ENCODE data around the gene NOTCH4.
"Not testable (repeated sequence)": the region's sequence is repeated elsewhere in the genome, so short reads cannot be mapped to it uniquely, and the experiment has no call there.

NOTCH4 gene

DNA sequence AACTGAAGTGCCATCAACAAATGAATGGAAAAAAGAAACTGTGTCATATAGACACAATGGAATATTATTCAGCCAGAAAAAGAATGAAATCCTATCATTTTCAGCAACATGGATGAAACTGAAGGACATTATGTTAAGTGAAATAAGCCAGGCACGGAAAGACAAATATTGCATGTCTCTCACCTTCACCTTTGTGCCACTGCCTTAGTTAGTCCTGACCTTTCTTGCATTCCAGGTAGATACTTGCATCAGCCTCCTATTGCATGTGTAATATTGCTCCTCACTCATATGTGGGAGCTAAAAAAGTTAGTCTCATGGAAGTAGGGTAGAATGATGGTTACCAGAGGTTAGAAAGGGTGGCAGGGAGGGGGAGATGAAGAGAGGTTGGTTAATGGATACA, 14.9 kb downstream of the NOTCH4 start:
- TF ChIP-seq GATA1 (IDR thresholded peaks at IDR 0.05; ENCODE audit: low read depth, low read length) = no peak
- no peak for TF ChIP-seq POLR2A (IDR thresholded peaks at IDR 0.05; ENCODE audit: low read length)
- DNase-seq = no peak

DNA sequence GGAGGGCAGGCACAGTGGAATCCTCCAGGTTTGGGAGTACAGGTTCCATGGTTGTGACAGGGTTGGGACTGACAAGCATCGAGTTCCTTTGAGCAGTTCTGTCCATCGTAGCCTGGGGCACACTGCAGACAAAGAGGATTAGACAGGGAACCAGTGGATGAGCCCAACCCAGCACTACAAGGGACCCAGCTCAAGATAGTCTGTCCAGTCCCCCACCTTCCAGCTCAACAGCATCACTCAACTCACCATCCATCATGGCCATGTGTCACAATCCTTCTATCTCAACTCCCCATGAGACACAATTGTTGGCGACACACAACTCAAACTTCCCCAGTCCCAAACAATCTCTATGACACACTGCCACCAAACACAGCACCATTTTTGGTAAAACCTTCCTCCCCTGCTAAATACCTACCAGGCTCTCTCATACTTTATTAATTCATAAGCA, 19.6 kb downstream of the NOTCH4 start:
- DNase-seq = no peak
- TF ChIP-seq GATA1 (IDR thresholded peaks at IDR 0.05; ENCODE audit: low read depth, low read length) (no peak), POLR2A (IDR thresholded peaks at IDR 0.05; ENCODE audit: low read length) (no peak)

DNA sequence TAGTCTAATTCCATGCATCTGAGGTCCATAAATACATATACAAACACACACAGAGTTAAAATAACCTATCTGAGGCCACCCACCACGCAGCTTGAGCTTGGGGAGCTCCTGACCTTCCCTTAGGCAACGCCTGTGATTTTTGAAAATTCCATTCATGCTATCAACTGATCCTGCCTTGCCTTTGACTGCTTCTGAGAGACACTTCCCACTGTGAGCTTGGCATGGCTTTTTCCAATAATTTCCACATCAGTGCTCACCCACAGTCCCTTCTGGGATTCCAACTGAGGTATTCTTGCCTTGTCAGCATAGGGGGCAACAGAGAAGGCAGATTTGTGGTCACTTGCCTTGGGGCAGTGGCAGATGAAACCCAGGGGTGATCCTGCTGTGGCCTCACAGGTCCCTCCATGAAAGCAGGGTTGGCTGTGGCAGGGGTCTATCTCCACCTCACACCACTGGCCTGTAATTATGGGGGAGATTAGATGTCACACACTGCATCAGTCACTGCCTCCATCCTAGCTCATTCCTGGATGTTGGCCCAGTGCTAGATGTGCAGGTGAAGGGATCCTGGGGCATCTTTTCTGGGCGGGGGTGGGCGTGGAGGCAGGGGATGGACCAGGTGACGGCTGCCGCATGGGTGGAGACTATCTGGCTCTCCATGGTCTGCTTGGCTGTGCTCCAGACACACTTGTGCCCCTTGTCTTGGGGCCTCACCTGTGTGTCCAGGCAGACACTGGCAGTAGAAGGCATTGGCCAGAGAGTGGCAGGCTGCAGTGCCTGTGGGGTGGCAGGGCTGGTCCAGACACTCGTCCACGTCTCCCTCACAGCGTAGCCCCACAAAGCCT, 20.2 kb downstream of the NOTCH4 start:
- TF ChIP-seq POLR2A (IDR thresholded peaks at IDR 0.05; ENCODE audit: low read length) (no peak), GATA1 (IDR thresholded peaks at IDR 0.05; ENCODE audit: low read depth, low read length) (no peak)
- no peak for DNase-seq

DNA sequence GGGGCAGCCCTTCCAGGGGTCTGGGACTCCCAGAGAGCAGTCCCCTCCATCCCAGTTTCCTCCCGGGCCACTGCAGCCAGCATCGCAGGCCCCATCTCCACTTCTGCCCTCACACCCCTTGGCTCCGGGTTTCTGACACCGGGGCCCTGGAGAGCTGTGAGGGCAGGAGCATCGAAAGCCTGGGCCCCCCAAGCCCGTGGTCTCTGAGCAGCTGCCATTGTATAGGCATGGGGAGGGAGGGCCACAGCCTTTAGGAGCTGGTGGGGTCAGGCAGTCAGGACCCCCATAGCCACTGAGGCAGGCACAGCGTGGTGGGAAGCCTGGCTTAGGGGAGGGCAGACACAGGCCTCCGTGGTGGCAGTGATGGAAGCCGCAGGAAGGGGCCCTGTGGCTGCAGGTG, 21.7 kb downstream of the NOTCH4 start:
- no peak for DNase-seq
- TF ChIP-seq GATA1 (IDR thresholded peaks at IDR 0.05; ENCODE audit: low read depth, low read length) (no peak), POLR2A (IDR thresholded peaks at IDR 0.05; ENCODE audit: low read length) (no peak)

DNA sequence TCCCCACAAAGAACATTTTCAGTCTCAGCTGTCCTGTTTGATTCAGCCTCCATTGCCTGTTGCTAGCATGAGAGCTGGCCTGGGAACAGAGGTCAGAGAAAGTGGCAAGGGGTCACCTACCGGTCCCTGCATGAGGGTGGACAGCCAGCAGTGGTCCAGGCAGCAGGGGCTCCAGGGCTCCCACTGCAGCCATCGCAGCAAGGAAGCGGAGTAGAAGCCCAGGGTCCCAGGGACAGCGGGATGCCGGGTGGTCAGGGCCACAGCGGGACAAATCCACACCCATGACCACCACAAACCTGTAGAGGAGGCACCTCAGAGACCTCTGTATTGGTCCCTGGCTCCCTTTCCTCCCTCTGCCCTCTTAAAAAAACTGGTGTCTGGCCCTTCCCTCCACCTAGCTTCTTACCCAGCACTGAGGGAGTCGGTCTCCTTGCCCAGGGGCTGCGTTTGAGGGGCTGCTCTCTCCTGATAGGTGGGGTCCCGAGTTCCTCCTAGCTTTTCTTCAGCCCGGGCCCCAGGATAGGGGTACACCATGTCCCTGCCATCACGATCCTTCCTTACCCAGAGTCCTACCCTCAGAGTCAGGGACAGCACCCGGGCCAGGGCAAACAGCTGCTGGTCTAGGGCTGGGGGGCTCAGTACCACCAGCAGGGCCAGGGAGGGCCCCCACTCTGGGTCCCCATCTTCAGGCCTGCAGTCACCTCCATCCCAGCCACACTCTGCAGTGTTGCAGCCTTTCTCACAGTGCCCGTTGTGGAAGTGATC, 23.0 kb downstream of the NOTCH4 start:
- TF ChIP-seq POLR2A (IDR thresholded peaks at IDR 0.05; ENCODE audit: low read length) = no peak
- TF ChIP-seq GATA1 (IDR thresholded peaks at IDR 0.05; ENCODE audit: low read depth, low read length) = no peak
- no peak for DNase-seq

DNA sequence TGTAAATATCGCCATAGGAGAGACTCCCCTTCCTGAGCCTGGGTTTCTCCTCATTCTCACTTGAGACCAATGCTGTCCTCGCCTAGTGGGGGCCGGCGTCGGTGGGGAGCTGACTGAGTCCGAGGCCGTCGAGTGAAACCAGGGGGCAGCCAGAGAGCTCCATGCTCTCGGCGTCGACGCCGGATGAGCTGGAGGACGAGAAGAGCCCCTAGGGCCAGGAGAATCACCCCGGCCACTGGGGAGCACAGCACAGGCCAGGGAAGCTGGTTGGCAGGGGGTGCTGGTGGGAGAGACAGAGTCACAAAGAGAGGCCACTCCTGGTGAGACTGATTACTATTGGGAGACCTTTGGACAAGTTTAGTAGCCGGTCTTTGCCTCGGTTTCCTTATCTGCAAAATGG, 25.0 kb downstream of the NOTCH4 start:
- no peak for TF ChIP-seq GATA1 (IDR thresholded peaks at IDR 0.05; ENCODE audit: low read depth, low read length)
- no peak for TF ChIP-seq POLR2A (IDR thresholded peaks at IDR 0.05; ENCODE audit: low read length)
- no peak for DNase-seq

DNA sequence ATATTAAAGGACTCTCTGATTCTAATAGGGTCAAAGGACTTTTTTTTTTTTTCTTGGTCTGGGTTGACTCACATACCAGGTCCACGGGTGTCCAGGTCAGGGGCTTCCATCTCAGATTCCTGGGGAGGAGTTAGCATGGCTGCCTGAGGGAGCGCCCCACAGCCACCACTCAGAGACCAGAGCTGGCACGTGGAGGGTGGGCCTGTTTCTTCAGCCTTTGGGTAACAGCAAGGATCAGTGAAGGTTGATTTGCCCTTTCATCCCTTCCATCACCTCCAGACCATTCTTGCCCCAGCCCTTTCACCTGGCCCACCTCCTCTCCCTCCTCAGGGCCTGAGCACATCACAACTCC, 25.5 kb downstream of the NOTCH4 start:
- DNase-seq = no peak
- TF ChIP-seq POLR2A (IDR thresholded peaks at IDR 0.05; ENCODE audit: low read length) (no peak), GATA1 (IDR thresholded peaks at IDR 0.05; ENCODE audit: low read depth, low read length) (no peak)

DNA sequence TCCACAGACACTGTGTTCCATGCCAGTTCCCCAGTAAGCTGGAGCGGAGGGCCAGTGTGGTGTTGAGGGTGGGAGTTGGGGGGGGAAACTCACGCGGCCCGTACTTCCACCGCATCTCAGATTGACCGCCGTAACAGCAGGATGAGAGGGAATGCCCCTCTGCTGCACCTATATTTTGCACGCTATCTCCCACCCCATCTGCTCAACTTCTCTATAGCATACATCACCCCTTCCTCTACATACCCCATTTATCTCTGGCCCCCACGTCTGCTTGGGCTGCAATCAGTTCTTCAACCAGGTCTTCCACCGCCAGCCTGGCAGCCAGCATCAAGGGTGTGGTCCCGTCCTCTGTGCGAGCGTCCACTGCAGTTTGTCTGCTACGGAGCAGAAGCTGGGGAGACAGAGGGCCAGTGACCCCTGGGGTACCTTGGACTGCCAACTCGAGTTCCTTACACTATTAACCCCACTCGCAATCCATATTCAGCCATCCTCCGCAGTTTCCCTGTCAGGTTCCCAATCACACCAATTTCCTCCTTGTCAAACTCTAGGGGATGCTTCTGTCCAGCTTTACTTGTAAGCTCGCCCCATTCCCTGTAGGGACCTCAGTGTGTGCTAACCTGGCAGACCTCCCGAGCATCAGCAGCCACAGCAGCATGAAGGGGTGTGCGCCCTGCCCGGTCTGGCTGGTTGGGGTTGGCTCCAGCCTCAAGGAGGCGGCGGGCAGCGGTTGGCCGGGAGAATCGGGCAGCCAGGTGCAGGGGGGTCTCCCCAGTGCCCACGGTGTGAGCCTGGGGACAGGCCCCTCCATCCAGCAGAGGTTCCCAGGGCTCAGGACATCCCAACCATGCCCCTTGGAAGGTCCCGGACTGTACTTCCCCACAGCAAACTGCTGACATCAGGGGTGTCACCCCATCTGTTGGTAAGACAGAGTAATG, 26.9 kb downstream of the NOTCH4 start:
- DNase-seq = peak; percentile 67 to 76
- TF ChIP-seq GATA1 (IDR thresholded peaks at IDR 0.05; ENCODE audit: low read depth, low read length) (no peak), POLR2A (IDR thresholded peaks at IDR 0.05; ENCODE audit: low read length) (no peak)

DNA sequence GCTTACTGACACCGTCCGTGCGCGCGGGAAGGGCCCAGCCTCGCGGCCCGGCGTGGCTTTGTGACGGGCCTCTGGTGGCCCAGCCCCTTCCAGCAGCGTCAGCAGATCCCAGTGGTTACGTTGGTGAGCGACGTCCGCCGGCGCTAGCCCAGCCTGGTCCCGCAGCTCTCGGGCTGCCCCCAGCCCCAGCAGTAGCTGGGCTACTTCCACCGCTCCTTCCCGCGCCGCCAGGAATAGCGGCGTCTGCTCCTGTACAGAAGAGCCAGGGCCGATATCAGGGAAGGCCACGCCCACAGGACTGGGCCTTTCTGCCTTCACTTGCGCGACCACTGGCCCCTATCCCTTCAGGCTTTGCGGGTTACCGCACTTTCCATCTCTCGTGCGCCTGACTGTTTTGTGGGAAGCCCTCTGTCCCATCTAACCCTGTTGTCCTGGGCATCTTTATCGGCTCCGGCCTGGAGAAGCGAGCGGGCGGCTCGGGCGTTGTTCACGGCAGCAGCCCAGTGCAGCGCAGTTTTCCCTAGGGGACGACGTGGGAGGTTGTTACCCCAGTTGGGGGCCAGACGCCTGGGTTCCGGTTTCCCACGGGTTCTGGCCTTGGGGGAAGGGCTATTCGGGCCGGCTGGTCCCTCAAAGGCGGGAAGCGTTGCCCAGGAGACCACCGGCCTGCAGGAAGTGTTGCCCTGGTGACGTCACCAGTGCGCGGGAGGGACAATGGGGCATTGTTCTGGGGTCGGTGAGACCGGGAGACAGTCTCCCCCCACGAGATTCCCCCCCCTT, 27.8 kb downstream of the NOTCH4 start:
- peak; percentile 78 for DNase-seq
- peak; percentile 96 for TF ChIP-seq POLR2A (IDR thresholded peaks at IDR 0.05; ENCODE audit: low read length)
- no peak for TF ChIP-seq GATA1 (IDR thresholded peaks at IDR 0.05; ENCODE audit: low read depth, low read length)

DNA sequence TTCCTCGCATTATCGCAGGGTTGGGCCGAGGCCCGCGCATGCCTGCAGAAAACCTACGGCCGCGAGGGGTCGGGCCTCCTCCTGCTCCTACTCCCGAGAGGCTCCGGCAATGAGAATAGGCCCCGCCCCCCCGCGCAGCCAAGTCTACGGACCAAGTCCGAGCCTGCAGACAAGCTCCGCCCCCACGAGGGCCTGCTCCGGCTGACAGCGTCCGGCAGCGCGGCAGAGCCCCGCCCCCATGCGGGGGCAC, 28.3 kb downstream of the NOTCH4 start:
- TF ChIP-seq GATA1 (IDR thresholded peaks at IDR 0.05; ENCODE audit: low read depth, low read length) = no peak
- no peak for TF ChIP-seq POLR2A (IDR thresholded peaks at IDR 0.05; ENCODE audit: low read length)
- DNase-seq = peak; percentile 100

DNA sequence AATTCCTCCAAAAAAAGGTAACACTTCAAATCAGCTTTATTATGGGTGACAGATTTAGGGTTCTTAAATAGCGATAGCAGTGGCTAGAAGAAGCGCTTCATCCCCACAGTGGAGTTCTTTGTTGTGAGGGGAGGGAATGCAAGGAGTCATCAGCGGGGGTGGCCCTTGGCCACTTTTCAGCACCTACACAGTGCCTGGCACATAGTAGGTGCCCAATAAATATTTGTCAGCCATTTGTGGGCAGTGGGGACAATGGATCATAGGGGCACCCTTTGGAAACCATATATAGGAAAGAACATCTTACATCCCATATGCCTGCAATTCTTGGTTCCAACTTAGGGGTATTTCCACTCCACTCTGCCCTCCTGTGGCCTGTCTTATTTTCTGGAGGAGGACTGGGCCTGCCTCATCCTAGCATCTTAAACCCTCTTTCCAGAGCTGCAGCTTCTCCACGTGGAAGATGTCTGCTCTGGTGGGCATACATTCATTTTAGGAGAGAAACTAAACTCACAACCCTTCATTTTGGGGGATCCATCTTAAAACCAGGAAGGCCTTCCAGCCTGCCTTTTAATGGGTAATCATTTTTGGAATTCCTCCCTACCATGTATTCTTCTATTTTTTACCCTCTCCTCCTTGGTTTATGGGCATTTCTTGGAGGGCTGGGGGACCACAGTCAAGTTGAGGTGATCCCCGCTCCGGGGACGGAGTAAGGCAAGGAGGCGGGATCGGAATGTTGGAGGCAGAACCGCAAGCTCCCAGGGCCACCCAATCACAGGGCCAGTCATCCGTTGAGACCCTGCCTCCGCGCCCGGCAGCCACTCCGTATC, 28.8 kb downstream of the NOTCH4 start:
- TF ChIP-seq GATA1 (IDR thresholded peaks at IDR 0.05; ENCODE audit: low read depth, low read length) (no peak), POLR2A (IDR thresholded peaks at IDR 0.05; ENCODE audit: low read length) (peak; percentile 83)

DNA sequence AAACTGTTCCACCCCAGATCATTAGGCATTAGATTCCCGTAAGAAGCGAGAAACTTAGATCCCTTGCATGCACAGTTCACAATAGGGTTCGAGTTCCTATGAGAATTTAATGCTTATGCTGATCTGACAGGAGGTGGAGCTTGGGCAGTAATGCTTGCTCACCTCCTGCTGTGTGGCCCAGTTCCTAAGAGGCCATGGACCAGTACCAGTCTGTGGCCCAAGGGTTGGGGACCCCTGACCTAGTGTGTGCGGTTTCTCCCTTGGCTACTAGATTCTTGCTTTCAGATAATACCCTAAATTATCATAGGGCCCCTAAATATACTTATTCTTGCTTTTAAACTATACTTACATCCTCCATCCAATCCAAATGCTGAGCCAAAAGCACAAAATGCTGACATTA, 29.5 kb downstream of the NOTCH4 start:
- TF ChIP-seq GATA1 (IDR thresholded peaks at IDR 0.05; ENCODE audit: low read depth, low read length) (no peak), POLR2A (IDR thresholded peaks at IDR 0.05; ENCODE audit: low read length) (no peak)
- DNase-seq = no peak

More for the DNA sequence above, 28.8 kb downstream of the NOTCH4 start:
- peak; percentile 77 to 82 for DNase-seq

DNA sequence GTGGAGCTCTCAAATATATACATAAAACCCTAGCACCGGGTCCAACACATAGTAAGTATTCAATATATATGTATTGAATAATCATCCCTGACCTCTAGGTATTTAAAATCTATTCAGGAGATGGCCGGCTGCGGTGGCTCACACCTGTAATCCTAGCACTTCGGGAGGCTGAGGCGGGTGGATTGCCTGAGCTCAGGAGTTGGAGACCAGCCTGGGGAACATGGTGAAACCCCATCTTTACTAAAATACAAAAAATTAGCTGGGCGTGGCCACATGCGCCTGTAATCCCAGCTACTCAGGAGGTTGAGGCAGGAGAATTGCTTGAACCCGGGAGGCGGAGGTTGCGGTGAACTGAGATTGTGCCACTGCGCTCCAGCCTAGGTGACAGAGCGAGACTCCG, 30.8 kb downstream of the NOTCH4 start:
- DNase-seq = not testable (repeated sequence)
